ENCODE results near the gene POLR2F. TPM values are rescaled to one million over a fixed set of nuclear protein-coding genes. Genes with fewer than 3 reads are reported as not detected.
A peak's percentile ranks its signal among the peaks of the same experiment; 100 is the strongest.

Gene POLR2F
- polyA plus RNA-seq, 1 of the 3 experiments (the other 2 are of a cell fraction) = 255 TPM

GRCh38 chr22:37933711-37934376 lies 19.7 kb upstream of the POLR2F start:
- Histone ChIP-seq H3K79me2 (ENCODE audit: insufficient read depth) (no peaks in the 10 kb centered on the region), H3K9ac (no peak overlapping the region), H3K27ac (ENCODE audit: low read depth in 2 of 2, low read length in 1 of 2) (peak overlapping the region in 1 of 2 experiments; percentile 69; a peak in 3 of 4 replicates), H3K9me3 (no peaks in the 10 kb centered on the region), H4K20me1 (ENCODE audit: insufficient read depth) (peaks cover 8% of the 10 kb centered on the region; the same call in 1 of the 2 replicates), H3K36me3 (replicated peaks in 1 of 2; ENCODE audit: control insufficient read depth in 1 of 2, insufficient read depth in 2 of 2, low read length in 1 of 2) (peaks cover 17 to 20% of the 10 kb centered on the region in 2 experiments), H3K9me2 (no peaks in the 10 kb centered on the region), H3K27me3 (ENCODE audit: insufficient read depth) (no peaks in the 10 kb centered on the region), H2AFZ (ENCODE audit: low read depth) (no peak overlapping the region), H3K4me1 (ENCODE audit: control insufficient read depth in 1 of 2, insufficient read depth in 2 of 2, low read depth in 1 of 2, low read length in 1 of 2) (peaks cover 6 to 7% of the 10 kb centered on the region in 2 experiments; a peak in 3 of 4 replicates), H3F3A (replicated peaks; ENCODE audit: insufficient read depth) (peaks cover 14% of the 10 kb centered on the region), H3K4me3 (ENCODE audit: low read depth in 2 of 2, low read length in 1 of 2) (peak overlapping the region in 1 of 2 experiments; percentile 8; a peak in 1 of 4 replicates), H3K4me2 (peak overlapping the region; percentile 54; the same call in 1 of the 2 replicates)
- ChIA-PET CTCF (interaction anchor here (0.7 to 3.5 kb wide), 19 partner anchors 9 to 181 kb away, joined by 3 to 13 read pairs (median 4); partner anchors contain the start of gene MICALL1), POLR2A (interaction anchor here (0.6 kb wide), 1 partner anchor 28 kb away, joined by 3 read pairs; no protein-coding TSS in a partner anchor)
- peak; percentile 95 for DNase-seq
- WGBS (ENCODE audit: low lambda C conversion rate) = 17% methylated on average over 3 of the region's 13 CpGs
- peak; percentile 64 for TF ChIP-seq RAD21 (IDR thresholded peaks at IDR 0.05; ENCODE audit: low read length)
- 0 out of 2 replicates have a peak, but pooled peaks have one; percentile 40 for TF ChIP-seq RCOR1 (IDR thresholded peaks at IDR 0.05; ENCODE audit: low read length)
- TF ChIP-seq SMC3 (IDR thresholded peaks at IDR 0.05; ENCODE audit: low read depth, low read length) = peak; percentile 66
- no peak for TF ChIP-seq USF2 (IDR thresholded peaks at IDR 0.05; ENCODE audit: borderline replicate concordance, low read depth, low read length)
- TF ChIP-seq IRF3 (IDR thresholded peaks at IDR 0.05; ENCODE audit: low read depth, low read length) = no peak
- TF ChIP-seq NFIC (IDR thresholded peaks at IDR 0.05; ENCODE audit: borderline replicate concordance) = peak; percentile 44; the same call in 1 of the 2 replicates
- TF ChIP-seq PBX3 (IDR thresholded peaks at IDR 0.05) = no peak
- no peak for TF ChIP-seq SIN3A (IDR thresholded peaks at IDR 0.05; ENCODE audit: borderline replicate concordance, low read depth, low read length)
- no peak for TF ChIP-seq POLR2AphosphoS5 (IDR thresholded peaks at IDR 0.05; ENCODE audit: low read depth, low read length)
- no peak for TF ChIP-seq TEAD4 (IDR thresholded peaks at IDR 0.05; ENCODE audit: borderline replicate concordance, insufficient read depth)
- peak; percentile 93 for TF ChIP-seq CTCF (IDR thresholded peaks at IDR 0.05)
- no peak for TF ChIP-seq NRF1 (IDR thresholded peaks at IDR 0.05; ENCODE audit: low read depth, low read length)
- TF ChIP-seq TAF1 (IDR thresholded peaks at IDR 0.05; ENCODE audit: borderline replicate concordance, low read depth, low read length) = no peak
- TF ChIP-seq GATA2 (CRISPR knock-in tag; IDR thresholded peaks at IDR 0.05) = no peak
- no peak for TF ChIP-seq MXI1 (IDR thresholded peaks at IDR 0.05; ENCODE audit: low read depth, low read length)
- 0 out of 2 replicates have a peak, but pooled peaks have one; percentile 43 for TF ChIP-seq MAX (IDR thresholded peaks at IDR 0.05; ENCODE audit: low read depth)
- peak; percentile 91; the same call in 1 of the 2 replicates for TF ChIP-seq FOSL2 (IDR thresholded peaks at IDR 0.05; ENCODE audit: borderline replicate concordance, low read depth)
- TF ChIP-seq GABPA (IDR thresholded peaks at IDR 0.05; ENCODE audit: low read depth) = no peak
- 0 out of 2 replicates have a peak, but pooled peaks have one; percentile 30 for TF ChIP-seq TCF12 (IDR thresholded peaks at IDR 0.05)
- TF ChIP-seq ELF1 (IDR thresholded peaks at IDR 0.05) = no peak
- no peak for TF ChIP-seq FOXJ3 (CRISPR knock-in tag; IDR thresholded peaks at IDR 0.05)
- TF ChIP-seq RXRA (IDR thresholded peaks at IDR 0.05; ENCODE audit: borderline replicate concordance, low read depth) = no peak
- no peak for TF ChIP-seq USF1 (IDR thresholded peaks at IDR 0.05; ENCODE audit: borderline replicate concordance, low read depth)
